Amniotic epithelial cell (primary cell): ENCODE results near the gene APH1B.

Experiments
- DNase-seq: peaks from one replicate; pipeline ENCODE4 v3.0.0-alpha.2; 2010; ENCODE audit warnings: low read depth

The APH1B gene

GRCh38 chr15:63353261-63353660, 75.9 kb downstream of the APH1B start:
- DNase-seq = no peak

GRCh38 chr15:63353887-63354286, 76.5 kb downstream of the APH1B start:
- DNase-seq = no peak

- DNase-seq = no peak
Measured at GRCh38 chr15:63354821-63355650, 77.6 kb downstream of the APH1B start.

DNA sequence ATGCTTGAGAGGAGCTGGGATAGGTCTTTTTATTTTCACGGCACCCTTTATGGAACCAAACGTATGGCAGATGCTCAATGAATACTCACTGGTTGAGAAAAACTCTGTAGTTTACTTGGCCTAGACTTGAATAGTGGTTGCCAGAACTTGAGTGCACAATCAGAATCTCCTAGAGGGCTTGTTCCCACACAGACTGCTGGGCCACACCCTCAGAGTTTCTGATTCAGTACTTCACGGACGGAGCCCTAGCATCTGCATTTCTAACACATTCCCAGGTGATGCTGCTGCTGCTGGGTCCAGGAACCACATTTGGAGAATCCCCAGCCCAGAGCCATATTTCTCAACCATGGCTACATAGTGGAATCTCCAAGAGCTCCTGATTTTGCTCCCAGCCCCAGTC, 79.7 kb downstream of the APH1B start:
- no peak for DNase-seq

DNA sequence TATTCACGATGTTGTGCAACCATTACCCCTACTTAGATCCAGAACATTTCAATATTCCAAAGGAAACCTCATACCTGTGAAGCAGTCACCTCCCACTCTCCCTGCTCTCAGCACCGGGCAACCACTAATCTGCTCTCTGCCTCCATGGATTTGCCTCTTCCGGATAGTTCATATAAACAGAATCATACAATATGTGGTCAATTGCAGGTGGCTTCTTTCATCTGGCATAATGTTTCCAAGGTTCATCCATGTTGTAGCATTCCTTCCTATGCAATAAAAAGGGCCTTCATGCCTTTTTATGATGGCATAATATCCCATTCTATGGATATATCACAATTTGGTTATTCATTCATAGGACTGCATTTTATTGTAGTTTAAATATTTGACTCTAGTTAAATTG, 80.3 kb downstream of the APH1B start:
- no peak for DNase-seq

DNA sequence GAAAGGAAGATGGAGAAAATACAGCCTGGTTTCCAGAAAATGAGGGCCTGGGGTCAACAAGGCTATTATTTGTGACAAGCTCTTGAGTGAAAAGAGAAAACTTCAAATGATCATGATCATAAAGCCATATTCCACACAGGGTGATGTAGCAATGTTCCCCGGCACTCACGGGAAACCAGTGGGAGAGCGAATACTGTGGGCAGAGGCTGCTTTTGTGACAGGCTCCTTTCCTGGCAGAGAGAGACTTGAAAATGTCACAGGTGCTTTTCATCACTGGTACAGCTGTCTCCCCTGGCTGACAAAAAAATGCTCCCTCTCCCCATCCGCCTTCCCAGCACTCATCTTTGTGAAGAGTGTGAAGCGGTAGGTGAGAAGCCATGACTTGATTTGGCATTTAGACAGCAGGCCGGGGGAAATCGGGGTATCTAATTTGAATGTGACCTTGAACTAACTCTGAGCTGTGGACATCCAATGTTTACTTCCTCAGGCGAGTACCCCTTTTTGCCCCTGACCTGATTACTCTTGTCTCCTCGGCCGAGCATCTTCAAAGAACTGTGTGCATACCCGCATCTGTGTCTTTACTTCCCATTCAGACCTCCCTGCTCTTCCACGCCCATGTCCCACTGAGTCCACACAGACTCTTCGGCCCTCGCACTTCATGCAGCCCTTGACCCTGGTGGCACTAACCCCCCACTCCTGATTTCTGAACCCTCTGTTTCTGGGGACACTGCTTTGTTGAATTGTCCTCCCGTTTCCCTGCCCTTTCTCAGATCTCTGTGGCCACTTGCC, 81.0 kb downstream of the APH1B start:
- no peak for DNase-seq
